GF-D8 (cell line): ENCODE measurements around the gene ZDHHC13.

Experiments used
- DNase-seq: peaks from one replicate; lab custom pipeline; 2025; lab: John Stamatoyannopoulos, UW

ZDHHC13 gene

GRCh38 chr11:19208181-19208580, 91.2 kb downstream of the ZDHHC13 start:
- no peak for DNase-seq

DNA sequence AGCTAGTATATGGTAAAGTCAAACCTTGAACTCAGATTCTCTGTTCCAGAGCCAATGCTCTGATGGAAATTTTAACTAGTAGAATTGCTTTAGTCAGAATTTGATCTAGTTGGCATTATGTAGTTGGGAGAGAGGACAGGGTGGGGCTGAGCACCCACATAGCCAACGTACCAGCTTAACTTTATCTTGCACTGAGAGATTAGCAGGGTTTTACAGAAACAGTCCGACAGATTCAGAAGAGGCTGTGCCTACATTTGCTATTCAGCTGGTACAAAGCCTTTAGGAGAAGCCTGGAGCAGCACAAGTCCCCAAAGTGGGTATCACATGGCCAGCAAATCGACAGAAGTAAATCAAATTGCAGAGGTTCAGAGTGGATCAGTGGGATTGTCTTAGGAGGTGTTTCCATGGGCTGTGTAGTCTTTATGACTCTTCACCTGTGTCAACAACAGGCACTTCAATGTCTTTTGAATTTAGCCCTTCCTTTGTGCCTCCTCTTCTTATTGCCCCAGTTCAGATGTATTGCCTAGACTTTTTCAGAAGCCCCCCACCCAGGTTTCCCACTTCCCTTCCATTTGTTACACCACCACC, 92.1 kb downstream of the ZDHHC13 start:
- DNase-seq: no peak

DNA sequence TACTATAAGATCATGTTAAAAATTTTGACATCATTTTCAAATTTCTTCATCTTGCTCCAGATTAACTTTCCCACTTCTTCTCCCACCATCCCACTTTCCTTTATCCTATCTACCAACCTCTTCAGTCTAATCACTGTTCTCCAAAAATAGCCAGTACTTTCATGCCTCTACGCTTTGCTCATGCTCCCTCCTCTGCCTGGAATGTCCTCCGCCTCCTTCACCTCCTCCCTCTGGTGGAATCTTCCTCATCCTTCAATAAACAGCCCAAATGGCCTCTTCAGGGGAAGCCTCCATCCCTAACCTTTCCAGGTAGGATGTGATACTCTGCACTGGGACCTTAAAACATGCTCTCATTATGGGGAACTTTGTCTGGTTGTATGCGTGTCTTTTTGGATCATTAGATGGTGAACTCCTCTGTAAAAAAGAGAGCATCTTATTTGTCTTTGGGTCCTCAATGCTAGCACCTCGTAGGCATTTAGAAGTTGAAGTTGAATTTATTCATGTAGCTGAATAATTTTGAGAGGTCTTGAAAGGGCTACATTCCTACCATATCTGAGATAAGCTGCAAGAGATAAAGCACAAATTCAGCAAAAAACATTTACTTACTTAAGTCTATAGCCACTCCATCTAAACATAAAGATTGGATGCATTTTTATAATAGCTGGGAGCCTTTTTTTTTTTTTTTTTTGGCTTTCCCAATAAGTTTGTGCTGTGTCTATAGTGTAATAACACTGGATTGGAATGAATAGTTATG, 92.8 kb downstream of the ZDHHC13 start:
- no peak for DNase-seq

DNA sequence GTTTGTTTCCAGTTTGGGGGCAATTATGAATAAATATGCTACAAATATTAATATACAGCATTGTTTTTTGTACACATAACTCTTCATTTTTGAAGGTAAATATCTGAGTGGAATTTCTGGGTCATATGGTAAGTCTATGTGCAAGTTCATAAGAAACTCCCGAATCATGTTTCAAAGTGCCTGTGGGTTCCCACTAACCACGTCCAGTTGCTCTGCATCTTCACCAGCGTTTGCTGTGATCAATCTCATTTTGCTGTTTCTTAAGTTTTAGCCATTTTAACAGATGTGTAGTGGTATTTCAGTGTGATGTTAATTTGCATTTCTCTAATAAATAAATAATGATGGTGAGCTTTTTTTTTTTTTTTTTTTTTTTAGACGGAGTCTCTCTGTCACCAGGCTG, 99.1 kb downstream of the ZDHHC13 start:
- no peak for DNase-seq

- no peak for DNase-seq
These were observed 99.9 kb downstream of the ZDHHC13 start for GRCh38 chr11:19216709-19217374.

DNA sequence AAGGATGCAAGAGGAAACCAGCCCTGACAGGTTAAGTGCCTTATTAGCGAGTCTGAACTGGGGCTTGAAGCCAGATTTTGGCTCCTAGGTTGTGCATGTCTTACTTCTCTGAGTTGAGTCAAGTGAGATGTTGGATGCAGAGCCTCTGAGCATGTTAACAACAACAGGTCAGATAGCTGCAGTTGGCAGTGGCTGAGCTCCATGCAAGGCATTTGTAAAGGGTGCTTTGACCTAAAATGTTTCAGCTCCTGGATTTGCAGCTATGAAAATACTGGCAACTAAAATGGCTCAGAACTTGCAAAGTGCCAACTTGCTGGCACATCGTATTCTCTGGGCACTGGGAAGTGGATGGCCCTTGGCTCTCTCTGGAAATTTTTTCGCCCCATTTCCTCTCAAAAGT, 101.2 kb downstream of the ZDHHC13 start:
- DNase-seq: no peak

- no peak for DNase-seq
These were observed 102.0 kb downstream of the ZDHHC13 start for GRCh38 chr11:19218786-19219460.

GRCh38 chr11:19220903-19221724, 104.1 kb downstream of the ZDHHC13 start:
- no peak for DNase-seq

DNA sequence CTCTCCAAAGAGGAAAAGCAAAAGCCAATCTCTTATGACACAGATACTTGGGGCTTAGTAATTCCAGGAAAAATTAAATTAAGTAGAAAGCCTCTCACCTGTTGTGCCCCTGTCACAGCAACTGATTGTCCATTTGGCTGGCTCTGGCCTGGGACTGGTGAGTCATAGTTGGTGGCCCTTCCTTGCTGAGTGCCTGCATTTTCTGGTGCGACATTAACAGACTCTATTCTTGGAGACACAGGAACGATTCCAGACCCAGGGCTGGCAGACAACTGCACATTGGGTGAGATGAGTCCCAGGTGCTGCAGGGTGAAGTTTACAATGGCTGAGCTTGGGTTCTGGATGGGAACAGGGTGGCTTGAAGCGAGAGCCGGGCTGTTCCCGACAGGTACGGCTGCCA, 108.2 kb downstream of the ZDHHC13 start:
- DNase-seq: no peak

GRCh38 chr11:19225581-19225980, 108.6 kb downstream of the ZDHHC13 start:
- no peak for DNase-seq
